Astrocyte (in vitro differentiated cells and primary cell): ENCODE data around the gene PLEKHA6.

ENCODE experiments used
- CTCF ChIP-seq: IDR thresholded peaks from 2 replicates; pipeline ENCODE4 v1.5.1; 2011; ENCODE audit warnings: low read depth, mild to moderate bottlenecking, inconsistent platforms, low read length, moderate library complexity; ENCODE audit not compliant: insufficient read depth
- EZH2 ChIP-seq: IDR thresholded peaks from 2 replicates; pipeline ENCODE4 v1.6.1; 2012; ENCODE audit warnings: mild to moderate bottlenecking, low read length, inconsistent platforms; ENCODE audit not compliant: insufficient read depth

GRCh38 chr1:204302769-204303168, 57.0 kb downstream of the PLEKHA6 start:
- TF ChIP-seq EZH2 (no peak), CTCF (no peak)
